Measurements from ENCODE around the gene EMILIN2.
"Not testable (repeated sequence)": the region's sequence is repeated elsewhere in the genome, so short reads cannot be mapped to it uniquely, and the experiment has no call there.

Gene EMILIN2

DNA sequence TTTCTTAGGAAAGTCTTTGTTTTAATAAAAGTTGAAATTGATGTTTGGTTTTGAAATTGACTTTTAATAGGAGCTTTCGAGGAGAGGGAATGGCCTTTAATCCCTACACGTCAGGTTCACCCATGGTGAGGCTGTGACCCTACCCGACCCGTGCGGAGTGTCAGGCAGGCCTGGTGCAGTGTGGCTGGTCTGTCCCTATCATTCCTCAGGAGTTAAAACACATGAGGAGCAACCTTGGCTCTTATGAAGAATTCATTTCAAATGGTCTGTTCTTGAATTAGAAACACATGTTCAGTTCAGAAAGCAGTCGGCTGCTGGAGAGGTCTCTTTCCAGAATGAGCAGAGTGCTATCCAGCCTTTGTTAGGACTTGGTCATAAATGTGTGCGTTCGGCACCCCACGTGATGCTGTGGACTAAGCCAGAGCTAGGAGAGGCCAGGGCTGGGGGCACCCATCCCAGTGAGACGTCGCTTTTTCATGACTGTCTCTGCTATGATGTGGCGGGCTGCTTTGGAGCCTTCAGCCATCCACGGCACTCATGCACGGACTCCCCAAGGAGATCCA is 54.7 kb downstream of the EMILIN2 start:
- no peak for DNase-seq

DNA sequence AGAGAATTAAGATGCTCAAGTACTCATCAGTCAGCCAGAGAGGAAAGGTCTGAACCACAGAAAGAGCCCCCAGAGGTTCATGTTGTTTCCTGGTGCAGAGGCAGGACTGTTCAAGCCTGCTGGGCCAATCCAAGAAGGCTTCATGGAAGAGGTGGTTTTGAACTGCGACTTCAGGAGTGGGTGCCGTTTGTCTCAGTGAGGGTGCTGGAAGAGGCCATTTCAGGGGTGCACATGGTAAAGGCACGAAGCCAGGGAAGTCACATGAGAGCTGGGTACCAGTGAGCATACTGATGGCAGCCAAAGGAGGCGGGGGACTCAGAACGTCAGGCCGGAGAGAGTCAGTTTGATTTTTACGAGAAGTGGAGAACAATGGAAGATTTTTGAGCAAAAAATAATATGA is 55.5 kb downstream of the EMILIN2 start:
- DNase-seq = no peak

DNA sequence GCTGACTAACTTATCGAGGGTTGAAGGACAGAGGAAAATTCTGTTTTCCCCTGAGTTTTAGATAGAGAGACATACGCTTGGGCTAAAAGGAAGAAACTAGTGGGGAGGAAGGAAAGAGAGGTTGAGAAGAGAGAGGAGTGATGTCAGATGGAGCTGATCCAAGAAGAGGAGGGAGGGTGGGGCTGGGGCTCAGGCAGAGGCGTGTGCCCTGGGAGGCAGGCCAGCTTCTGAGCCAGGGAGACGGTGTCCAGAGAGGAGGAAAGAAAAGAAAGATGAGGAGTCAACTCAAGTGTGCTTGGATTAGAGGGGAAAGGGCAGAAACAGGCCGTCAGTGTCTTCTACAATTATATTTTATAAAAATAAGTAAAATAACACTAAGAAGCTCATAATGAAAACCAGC is 56.2 kb downstream of the EMILIN2 start:
- DNase-seq = no peak

DNA sequence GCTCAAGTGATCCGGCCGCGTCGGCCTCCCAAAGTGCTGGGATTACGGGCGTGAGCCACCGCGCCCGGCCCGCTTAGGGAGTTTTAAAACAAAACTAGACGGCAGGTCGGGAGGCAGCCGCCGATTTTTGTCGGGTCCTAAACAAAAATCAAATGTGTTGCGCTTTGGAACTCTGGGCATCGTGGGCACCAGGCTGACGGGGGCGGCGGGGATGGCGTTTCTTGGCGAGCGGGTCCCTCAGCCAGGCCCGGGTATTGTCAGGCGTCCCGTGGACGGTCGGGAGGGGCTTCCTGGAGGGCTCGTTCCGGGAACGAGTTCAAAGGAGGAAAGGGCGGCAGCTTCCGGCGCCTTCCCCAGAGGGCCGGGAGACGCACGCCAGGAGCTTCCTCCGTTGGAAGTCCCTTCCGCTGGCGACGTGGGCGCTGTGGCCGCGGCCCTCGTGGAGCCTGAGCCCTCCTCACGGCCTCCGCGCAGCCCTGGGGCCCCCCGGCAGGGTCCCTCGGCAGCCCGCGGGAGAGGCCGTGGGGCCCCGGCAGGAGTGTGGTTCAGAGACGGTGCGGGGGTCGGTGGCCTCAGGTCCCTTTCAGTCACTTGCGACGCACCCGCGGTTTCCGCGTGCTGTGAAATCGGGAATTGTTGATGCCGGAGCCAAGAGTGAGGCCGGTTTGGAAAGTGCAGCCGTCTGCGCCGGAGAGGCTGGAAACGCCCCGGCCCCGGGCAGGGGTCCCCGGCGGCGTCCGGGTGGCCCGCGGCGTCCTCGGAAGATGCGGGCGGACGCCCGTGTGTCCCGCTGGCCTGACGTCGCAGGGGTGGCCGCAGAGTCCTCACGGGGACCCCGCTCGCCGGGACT is 59.3 kb downstream of the EMILIN2 start:
- DNase-seq = peak; percentile 43

DNA sequence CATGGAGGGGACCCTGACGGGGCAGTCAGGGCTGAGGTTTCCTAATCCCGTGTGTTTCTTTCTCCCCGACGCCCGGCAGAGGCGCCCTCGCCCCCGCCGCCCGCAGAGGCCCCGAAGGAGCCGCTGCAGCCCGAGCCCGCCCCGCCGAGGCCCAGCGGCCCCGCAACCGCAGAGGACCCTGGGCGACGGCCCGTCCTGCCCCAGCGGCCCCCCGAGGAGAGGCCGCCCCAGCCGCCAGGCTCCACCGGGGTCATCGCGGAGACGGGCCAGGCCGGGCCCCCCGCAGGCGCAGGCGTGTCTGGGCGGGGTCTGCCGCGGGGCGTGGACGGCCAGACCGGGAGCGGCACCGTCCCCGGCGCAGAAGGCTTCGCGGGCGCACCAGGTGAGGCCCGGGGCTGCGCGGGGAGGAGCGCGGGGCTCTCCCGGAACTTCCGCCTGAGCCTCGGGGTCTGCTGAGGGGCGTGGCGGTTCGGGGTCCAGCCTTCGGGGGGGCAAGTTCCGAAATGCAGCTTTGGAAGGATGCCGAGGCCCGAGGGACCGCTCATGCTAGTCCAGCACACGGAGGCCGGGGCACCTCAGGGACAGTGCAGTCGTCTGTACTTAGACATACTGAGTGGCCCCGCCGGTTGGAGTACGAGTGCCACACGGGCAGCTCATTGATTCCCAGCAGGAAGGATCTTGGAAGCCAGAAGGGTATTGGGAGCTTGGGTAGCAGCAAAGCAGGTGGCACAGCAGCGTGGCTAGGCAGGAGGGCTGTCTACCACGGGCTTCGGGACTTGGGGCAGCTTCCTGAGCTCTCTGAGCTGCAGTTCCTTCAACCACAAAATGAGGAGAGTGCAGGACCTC is 60.1 kb downstream of the EMILIN2 start:
- no peak for DNase-seq

DNA sequence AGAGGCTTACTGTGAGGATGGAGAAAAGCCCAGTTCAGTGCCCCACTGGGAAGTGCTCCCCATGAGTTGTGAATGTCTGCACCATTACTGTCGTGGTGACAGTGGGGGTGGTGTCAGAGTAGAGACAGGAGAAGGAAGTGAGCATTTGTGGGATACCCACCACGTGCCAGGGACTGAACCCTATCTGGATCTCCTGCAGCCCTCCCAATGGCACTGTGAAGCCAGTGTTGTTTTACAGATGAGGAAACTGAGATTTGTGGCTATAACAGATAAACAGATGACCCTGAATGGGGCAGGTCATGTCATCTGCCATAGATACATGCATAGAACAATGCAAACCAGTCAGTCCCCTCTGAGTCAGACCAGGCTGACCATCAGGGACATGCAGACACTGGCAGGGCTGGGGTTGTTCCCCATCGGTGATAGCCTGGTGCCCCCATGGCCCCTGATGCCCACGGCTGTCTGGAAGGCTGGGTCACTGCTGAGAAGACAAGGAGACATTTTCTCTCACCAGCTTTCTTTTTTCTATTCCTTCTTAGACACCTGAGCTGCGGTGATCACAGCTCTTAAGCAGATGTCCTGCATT is 60.8 kb downstream of the EMILIN2 start:
- DNase-seq = no peak

DNA sequence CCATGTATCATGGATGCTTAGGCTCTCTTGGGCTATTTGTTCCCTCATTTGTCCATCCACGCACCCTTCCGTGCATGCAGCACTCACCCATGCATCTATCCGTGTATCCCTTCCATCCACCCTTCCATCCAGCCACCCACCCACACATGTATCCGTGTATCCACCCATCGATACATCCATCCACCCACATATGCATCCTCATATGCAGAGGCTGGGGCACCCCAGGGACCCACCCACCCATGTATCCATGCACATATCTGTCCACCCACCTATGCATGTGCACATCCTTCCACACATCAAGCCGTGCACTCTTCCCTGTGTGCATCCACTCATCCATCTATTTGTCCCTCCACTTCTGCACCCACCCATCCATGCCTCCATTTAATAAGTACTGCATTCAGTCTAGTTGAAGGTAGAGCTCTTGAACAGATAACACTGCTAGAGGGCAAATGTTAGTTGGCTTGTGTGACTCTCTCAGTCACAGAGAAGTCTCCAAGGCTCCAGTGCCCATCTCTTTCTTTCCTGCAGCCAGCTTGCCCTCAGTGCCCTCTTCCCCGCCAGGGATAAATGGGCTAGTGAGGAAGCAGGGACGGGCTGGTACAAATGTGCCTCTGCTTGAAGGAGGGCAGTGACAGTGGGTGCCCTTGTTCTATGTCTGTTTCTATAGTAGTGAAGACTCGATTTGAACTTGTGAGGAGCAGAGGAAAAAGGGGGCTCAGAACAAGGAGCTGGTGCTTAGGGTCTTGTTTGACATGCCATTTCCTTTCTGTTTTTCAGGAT is 61.5 kb downstream of the EMILIN2 start:
- no peak for DNase-seq

DNA sequence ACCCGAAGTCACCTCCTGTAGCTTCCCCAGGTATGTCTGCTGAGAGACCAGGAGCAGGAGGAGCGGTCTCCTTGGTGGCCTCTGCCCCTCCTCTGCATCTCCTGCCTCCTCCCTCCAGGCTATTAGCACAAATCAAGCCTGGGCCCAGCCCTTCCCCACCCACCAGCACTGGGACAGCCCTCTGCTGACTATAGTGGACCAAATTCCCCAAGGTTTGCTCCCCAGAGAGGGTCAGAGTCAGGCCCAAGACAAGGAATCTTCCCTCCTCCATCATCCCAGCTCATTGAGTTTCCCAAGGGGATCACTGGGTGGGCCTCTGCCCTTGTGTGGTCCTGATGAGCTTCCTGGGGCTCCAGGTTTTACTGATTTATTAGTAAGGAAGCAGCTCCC is 62.1 kb downstream of the EMILIN2 start:
- DNase-seq = no peak

DNA sequence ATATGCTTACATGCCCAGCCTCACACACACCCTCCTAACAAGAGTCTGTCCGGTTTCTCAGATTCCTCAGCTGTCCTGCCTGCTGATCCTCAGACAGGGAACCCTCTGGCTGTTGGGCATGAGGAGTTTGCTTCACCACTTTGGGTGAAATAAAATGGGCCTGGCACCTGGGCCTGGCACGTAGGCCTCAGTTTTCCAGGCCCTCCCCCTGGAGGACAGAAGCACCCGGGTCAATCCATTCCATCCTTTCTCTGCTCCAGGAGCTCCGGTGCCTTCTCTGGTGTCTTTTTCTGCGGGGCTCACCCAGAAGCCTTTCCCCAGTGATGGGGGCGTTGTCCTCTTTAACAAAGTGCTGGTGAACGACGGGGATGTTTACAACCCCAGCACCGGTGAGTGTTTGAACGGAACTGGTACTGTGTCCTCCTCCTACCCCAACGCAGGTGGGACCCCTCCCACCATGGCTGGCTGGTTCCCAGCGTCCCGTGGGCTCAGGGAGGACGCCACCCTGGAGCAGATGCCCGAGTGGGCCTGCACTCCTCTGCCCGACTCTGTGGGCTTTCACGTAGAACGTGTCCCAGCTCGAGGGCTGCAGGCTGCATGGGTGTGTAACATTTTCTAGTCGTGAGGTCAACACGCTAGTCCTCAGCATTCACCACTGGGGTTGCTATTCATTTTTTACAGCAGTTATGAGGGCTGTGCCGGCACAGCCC is 62.8 kb downstream of the EMILIN2 start:
- no peak for DNase-seq

DNA sequence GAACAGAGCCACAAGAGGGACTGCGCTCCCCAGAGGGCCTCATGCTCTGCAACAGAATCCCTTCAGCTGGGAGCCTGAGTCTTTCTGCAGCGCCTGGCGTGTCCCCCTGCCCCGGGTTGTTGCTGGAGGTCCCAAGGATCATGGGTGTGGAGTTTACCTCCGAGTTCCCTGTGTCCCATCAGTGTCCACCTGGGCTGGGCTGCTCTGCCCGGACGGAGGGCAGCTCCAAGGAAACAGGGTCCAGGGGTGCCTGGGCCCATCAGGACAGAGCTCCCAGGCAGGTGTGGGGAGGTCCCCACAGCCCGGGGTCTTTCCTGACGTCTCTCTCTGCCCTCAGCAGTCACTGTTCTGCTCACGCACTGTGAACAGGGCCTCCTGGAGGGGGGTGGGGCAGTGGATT is 63.5 kb downstream of the EMILIN2 start:
- DNase-seq = no peak

DNA sequence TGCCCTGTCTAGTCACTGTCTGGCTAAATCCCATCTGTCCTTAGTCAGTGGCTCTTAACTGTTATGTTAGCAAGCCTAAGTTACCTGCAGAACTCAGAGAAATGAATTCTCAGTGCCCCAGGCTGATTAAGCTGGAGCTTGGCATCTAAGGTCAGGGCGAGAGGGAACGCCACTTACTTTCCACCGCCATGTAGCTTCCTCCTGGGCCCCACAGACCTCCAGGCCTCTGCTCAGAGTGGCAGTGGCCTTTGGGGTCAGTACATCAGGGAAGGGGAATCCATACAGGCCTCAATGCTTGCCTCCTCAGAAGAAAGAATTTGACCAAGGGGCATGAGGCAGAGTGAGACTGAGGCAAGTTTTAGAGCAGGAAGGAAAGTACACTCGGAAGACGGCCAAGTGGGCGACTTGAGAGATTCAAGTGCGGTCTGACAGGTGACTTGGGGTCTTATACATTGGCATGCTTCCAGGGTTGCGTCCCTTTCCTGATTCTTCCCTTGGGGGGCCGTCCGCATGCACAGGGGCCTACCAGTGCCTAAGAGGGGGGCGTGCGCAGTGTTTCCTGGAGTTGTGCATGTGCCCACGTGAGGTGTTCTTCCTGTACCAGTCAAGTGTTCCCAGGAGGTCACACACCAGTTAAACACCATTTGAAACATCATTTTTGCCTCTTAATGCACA is 64.1 kb downstream of the EMILIN2 start:
- no peak for DNase-seq

DNA sequence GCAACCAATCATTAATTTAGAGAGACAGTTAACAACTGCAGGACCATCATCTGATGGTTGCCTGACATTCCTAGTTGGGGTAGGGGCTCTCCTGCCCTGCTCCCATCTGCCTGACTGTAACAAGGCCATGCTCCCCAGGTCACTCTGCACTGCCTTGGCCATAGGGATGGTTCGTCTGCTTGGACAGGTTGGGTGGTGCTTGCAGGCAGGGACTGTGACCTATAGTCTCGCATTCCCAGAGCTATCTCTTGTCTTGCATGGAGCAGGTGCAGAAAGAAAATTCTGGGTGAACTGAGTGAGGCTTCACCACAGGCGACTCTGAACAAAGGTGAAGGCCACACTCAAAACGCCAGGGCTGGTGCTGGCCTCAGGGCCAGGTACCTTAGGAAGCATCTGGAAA is 64.7 kb downstream of the EMILIN2 start:
- DNase-seq = no peak

DNA sequence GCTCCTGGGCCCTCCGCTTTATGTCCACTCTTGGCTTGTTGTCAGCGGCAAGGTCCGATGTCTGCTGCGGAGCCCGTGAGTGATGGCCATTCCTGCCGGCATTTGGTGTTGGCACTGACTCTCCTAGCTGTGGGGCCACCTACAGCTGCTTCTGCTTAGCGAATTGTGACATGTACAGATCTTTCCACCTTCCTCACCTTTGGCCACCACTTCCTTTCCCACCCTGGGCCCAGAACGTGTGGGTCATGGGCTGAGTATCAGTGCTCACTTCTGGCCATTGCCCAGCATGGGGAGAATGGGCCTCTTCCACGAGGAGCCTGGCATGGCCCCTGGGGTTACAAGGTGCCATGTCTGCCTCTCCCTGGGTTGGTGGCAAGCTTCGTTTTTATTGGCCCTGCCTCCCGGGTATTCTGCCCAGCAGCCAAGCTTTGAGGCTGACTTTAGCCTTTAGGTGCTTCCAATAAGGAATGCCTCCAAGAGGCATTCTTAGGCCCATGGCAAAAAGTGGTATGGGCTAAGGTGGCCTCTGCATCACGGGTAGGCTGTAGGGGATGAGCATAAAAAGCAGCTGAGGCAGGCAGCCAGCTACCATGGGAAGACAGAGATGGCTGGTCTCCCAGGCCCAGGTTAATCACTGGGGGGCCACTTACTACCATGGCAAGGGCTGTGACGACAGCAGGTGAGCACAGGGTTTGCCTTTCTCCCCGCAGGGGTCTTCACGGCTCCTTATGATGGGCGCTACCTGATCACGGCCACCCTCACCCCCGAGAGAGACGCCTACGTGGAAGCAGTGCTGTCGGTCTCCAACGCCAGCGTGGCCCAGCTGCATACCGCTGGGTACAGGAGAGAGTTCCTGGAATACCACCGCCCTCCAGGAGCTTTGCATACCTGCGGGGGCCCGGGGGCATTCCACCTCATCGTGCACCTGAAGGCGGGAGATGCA is 65.8 kb downstream of the EMILIN2 start:
- DNase-seq = no peak

DNA sequence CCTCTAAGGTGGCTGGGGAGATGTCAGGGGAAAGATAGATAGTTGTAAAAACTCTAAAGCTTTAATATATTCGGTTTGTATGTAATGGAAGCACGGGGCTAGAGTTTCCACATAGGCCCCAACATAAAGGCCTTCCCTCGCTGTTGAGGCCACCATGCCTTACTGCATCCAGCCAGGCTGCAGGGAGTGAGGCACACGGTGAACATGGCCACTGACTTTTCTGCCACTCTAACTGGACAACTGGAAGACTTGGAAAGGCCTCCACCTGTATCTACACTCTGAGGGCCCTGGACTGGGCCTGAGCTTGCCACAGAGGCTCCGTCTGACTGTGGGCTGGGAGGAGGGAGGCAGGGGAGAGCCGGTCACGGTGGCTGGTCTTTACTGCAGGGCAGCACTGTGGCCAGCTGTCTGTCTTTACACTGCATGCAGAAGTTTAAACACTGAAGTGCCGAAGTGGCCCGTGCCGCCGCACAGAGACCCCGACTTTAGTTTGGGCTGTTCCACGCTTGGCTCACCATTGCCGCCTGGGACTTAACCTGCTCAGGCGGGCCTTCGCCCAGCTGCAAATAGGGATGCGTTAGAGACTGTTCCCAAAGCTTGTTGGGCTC is 66.7 kb downstream of the EMILIN2 start:
- no peak for DNase-seq

DNA sequence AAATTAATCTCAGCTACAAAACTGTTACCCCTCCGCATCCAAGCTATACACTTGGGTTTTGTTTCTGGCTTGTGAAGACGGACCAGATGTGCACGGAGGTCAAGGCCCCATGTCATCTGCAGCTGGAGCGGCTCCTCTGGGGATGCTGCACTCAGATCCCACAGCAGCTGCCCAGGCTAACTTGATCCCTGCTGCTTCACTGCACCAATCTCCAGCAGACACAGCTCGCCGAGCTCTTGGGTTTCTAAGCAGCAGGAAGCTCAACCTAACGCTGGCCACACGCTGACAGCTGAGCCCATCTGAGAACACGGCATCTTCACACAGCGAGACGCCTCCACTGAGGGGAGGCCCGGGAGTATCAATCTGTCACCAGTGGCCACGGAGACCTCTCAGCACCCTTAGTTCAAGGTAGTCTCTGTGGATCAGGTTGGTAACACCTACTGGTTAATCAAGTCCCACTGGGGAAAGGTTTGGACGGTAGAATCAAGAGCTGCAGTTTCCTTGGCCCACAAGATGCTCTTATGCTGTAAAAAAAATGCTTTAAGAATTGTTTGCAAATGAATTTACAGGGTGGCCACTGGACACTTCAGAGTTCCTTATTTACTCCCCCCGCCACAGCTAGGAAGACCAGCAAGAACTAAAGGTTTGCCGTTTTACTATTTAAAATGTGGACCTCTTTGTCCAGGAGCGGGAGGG is 67.5 kb downstream of the EMILIN2 start:
- no peak for DNase-seq

DNA sequence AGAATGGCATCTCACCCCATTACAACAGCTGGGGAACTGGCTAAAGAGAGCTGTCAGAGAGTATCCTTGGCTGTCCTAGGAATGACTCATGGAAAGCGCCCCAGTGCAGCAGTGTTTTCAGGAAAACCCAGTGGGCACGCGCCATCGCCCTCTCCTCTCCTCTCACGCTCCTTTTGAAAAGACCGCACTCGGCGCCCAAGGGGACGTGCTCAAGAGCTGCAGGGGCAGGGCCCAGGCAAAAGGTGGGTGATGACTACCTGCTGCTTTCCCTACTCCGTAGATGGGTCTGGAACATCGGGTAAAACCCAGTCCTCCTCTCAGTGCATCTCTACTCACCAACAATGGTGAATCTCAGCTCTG is 68.1 kb downstream of the EMILIN2 start:
- no peak for DNase-seq

DNA sequence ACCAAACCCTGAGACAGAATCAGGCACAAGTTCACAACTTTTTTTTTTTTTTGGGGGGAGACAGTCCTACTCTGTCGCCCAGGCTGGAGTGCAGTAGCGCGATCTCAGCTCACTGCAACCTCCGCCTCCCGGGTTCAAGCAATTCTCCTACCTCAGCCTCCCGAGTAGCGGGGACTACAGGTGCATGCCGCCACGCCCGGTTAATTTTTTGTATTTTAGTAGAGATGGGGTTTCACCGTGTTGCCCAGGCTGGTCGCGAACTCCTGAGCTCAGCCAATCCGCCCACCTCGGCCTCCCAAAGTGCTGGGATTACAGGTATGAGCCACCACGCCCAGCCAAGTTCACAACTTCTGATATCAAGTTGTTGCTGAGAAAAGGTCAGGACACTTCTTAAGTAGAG is 68.7 kb downstream of the EMILIN2 start:
- not testable (repeated sequence) for DNase-seq

DNA sequence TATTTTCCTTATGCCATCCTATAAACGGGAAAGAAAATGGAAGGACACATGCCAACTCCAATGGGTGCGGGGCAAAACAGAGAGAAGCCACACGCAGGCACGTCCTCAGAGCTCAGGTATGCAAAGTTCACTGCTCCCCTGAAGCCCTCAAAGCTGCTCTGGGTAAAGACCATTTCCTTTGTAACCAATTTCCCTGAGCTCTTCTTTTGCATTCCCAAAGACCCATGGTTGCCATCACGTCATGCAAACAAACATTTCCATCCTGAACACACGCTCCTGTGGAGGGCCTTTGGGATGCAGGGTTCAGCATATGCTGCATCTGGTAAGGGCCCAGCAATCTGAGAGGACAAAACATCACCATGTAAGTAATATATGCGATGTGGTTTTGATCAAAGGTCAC is 69.4 kb downstream of the EMILIN2 start:
- DNase-seq = no peak

Data from NCI-H2029 (cell line).